Measurements from ENCODE around the gene AHNAK2.

AHNAK2 gene

GRCh38 chr14:104938436-104938835 is 39.7 kb downstream of the AHNAK2 start:
- Mint-ChIP-seq H3K4me3 (no peak overlapping the region), H3K36me3 (ENCODE audit: low read depth) (no peaks in the 10 kb centered on the region), H3K4me1 (peaks cover 5% of the 10 kb centered on the region), H3K9me3 (no peaks in the 10 kb centered on the region), H3K27ac (no peak overlapping the region), H3K27me3 (ENCODE audit: low read depth, poor library complexity) (peaks cover 77% of the 10 kb centered on the region)
- no peak for TF ChIP-seq CTCF (IDR thresholded peaks at IDR 0.05)
- DNase-seq = no peak

GRCh38 chr14:104937694-104938365 is 40.3 kb downstream of the AHNAK2 start:
- H3K4me3 Mint-ChIP-seq = no peak overlapping the region
- H3K27ac Mint-ChIP-seq = no peak overlapping the region
- H3K27me3 Mint-ChIP-seq (ENCODE audit: low read depth, poor library complexity) = peaks cover 83% of the 10 kb centered on the region

GRCh38 chr14:104937161-104937560 is 41.0 kb downstream of the AHNAK2 start:
- Mint-ChIP-seq H3K9me3 (no peaks in the 10 kb centered on the region), H3K4me3 (no peak overlapping the region), H3K36me3 (ENCODE audit: low read depth) (no peaks in the 10 kb centered on the region), H3K4me1 (peaks cover 5% of the 10 kb centered on the region), H3K27ac (no peak overlapping the region), H3K27me3 (ENCODE audit: low read depth, poor library complexity) (peaks cover 90% of the 10 kb centered on the region)
- no peak for DNase-seq
- no peak for TF ChIP-seq CTCF (IDR thresholded peaks at IDR 0.05)

More at GRCh38 chr14:104937694-104938365, 40.3 kb downstream of the AHNAK2 start:
- Mint-ChIP-seq H3K9me3 (no peaks in the 10 kb centered on the region), H3K36me3 (ENCODE audit: low read depth) (no peaks in the 10 kb centered on the region), H3K4me1 (peaks cover 5% of the 10 kb centered on the region)
- no peak for DNase-seq
- no peak for TF ChIP-seq CTCF (IDR thresholded peaks at IDR 0.05)

GRCh38 chr14:104936361-104937155 is 41.6 kb downstream of the AHNAK2 start:
- TF ChIP-seq CTCF (IDR thresholded peaks at IDR 0.05) = no peak
- Mint-ChIP-seq H3K27me3 (ENCODE audit: low read depth, poor library complexity) (peaks cover 96% of the 10 kb centered on the region), H3K27ac (no peak overlapping the region), H3K4me3 (no peak overlapping the region), H3K36me3 (ENCODE audit: low read depth) (no peaks in the 10 kb centered on the region), H3K9me3 (no peaks in the 10 kb centered on the region), H3K4me1 (peaks cover 5% of the 10 kb centered on the region)
- no peak for DNase-seq

GRCh38 chr14:104935955-104936354 is 42.2 kb downstream of the AHNAK2 start:
- Mint-ChIP-seq H3K27me3 (ENCODE audit: low read depth, poor library complexity) (peaks cover 96% of the 10 kb centered on the region), H3K9me3 (no peaks in the 10 kb centered on the region), H3K4me1 (peaks cover 5% of the 10 kb centered on the region), H3K4me3 (no peak overlapping the region), H3K36me3 (ENCODE audit: low read depth) (no peaks in the 10 kb centered on the region), H3K27ac (no peak overlapping the region)
- no peak for DNase-seq
- TF ChIP-seq CTCF (IDR thresholded peaks at IDR 0.05) = no peak

Measured in nephron progenitor cell (in vitro differentiated cells).